ENCODE measurements around the gene FLAD1. TPM values are rescaled to one million over a fixed set of nuclear protein-coding genes. Genes with fewer than 3 reads are reported as not detected.
"Not testable (repeated sequence)": the region's sequence is repeated elsewhere in the genome, so short reads cannot be mapped to it uniquely, and the experiment has no call there.

The FLAD1 gene
- polyA plus RNA-seq, 1 donor: 32.4 TPM

DNA sequence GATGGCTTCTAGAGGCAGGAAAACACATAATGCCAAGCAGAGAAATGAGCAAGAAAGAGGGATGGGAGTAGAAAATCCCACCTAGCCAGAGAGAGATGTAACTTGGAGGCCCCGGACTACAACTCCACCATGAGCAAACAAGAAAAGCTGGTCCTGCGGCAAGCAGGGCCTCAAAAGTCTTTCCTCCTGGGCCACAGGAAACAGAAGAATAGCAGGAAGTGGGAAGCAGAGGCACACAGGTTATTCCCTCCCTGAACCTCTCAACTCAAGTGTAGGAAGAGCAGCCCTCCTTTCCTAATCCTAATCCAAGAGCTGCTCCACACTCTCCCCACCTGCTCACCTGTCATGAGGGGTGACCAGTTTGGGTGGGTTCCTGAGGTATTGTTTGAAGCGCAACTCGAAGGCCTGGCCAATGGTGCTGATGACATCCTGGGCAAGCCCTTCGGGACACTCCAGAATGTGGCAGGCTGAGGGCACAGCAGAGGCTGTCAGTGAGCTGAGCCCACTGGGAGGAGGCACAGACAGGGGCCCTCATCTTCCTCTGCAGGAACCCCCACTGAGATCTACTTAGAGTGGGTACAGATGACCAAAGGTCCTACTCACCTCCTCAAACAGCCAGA, 15.7 kb upstream of the FLAD1 start:
- no peak for DNase-seq

DNA sequence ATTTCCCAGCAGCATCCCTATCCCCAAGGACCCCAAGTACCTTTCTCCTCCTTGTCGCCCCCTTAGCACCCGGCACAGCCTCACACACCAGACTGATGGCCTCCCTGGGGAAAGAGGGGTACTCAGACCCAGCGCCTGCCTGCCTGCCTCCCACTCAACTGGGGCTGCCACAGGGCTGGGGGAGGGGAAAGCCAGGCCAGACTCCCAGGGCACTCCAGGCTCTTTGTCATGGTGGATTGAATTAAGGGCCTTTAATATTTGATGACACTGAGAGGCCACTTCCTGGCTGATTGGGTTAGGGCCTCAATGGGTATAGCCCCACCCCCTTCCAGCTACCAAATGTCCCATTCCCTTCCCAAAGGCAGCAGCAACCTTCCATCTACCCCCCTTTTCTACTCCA, 14.4 kb upstream of the FLAD1 start:
- DNase-seq: no peak

DNA sequence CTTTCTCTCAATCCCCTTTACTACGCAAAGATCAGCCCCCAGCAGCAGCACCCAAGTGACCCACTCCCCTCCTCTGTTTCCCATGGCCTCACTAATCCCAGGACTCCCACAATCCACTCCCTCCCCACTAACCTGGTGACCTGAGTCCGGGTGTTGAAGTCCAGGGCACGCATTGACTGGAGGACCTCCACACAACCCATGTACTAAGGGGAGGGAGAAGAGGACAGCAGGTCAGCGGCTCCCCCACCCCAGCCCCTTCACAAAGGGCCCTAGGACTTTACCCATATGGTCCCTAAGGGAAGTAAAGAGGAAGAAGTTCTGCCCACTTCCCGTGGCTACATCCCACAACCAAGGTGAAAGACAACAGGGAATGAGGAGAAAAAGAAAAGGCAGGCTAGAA, 13.9 kb upstream of the FLAD1 start:
- DNase-seq: no peak

DNA sequence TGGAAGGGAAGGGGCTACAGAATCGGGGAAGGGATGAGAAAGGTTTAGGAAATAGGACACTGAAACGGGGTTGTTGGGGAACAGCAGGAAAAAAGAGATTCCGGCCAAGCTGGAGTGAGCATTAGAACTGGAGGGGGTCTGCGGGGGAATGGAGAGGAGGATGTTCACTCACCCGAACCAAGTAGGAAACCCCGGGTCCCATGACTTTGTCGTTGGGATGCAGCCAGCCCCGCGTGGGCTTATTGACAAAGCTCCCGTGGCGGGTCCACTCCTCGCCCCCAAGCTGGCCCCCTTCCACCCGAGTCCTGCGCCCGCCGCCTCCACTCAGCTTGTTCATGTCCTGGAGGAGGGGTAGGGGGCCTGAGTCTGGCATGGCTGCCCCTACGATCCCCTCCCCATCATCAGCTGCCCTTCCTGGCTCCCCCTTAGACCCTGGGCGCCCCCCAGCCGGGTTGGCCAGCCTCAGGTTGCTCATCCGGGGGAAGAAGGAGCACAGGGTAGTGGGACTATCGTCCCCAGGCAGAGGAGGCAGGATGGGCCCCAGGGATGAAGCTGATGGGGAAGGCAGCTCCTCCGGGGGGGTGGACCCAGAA, 13.2 kb upstream of the FLAD1 start:
- DNase-seq: no peak

DNA sequence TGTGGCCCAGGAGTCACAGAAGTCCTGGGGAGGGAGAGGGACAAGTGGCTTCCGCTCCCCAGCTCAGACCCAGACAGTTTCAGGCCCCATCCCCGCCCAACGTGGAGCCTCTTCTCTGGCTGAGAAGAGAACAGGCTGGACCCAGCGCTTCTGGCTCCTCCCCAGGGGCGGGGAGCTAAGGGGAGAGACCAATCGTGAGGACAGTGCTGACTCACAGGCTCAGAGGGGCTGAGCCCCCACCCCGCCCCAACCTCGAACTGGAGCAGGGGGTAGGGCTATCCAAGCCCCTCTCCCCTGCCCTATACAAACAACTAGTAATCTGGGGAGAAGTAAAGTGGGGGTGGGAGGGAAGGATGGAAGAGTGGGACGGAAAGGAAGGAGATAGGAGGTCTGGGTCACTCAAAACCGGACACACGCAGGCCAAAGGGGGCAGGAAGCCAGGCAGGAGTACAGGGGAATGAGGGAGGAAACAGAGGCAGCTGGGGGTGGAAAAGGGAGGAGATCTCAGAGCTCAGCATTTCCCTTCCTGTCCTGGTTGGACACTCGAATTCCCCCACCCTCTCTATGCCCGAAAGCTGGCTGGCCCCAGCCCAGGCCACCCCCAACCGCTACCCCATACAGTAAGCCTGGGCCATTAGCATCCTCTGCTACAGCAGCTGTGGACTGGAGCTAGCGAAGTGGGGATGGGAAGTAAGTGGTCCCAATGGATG, 12.4 kb upstream of the FLAD1 start, which contains the start of gene SHC1:
Gene SHC1, minus strand, starts transcription at position 117 of the 710 bp plus-strand sequence. CDS start 221 bp downstream, outside the sequence.
- peak; percentile 92 for DNase-seq

DNA sequence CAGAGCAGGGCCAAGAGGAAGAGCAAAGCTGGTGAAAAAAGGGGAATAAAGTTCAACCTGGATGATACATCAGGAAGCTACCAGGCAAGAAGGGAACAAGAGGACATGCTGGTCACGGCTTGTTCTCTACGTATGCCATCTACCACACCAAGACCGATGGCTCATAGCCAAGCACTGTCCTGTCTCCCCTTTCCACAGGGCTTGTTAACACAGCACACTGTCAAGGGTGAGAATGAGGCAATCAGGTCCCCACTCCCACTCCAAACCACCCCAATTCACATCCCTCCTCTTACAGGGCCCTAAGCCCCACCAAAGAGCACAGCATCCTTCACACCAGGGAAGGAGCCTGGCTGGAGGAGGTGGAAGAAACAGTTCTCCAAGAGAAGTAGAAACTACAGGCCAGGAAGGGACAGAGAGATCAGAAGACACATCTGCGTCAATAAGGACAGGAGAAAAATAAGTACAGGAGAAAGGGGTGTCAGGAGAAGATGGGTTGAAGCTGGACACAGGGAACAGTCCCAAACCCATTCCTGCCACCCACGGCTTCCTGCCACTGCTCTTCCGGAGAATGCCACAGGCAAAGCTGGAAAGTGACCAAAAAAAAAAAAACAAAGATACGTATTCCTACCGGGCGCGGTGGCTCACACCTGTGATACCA, 11.7 kb upstream of the FLAD1 start:
- DNase-seq: no peak

DNA sequence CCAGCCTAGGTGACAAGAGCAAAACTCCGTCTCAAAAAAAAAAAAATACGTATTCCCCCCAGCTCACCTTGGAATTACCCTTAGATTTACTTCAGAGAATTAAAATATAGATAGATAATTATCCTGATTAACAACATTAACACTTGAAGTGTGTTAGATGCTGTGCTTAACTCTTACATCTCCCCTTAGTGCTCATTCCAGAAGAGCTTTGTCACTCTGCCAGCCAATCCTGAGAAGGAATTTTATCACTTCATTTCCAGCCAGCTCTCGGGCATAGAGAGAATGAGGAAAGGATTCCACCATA, 11.0 kb upstream of the FLAD1 start:
- DNase-seq: no peak

DNA sequence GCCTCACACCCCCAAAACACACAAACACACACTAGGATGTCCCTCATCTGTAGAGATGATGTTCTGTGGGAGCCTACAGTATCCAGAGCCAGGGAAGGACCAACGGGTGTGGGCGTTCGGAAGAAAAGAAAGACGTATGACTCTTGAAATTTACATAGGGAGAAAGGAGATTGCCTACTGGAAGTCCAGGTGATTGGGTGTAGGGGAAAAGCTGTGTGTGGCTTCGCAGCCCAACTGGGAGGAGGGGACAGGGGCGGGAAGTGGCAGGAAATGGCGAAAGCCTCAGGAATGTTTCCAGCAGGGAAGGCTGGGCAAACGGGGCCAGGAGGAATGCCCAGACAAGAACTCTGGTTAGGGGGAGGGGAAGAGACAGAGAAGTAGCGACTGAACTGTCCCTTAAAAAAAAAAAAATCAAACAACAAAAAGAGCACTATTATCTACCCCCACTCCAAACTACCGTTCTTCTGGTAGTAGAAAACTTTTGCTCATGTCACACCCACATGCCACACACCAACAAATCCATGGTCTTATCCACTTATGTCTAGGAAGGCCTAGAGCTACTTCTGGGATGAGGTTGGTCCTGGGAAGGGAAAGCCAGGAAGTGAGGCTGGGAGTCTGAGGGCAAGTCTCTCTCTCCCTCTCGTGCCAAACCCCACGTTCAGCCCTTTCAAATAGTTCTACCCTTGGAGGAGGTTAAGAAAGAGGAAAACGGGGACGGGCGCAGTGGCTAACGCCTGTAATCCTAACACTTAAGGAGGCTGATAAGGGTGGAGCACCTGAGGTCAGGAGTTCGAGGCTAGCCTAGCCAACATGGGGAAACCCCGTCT, 10.4 kb upstream of the FLAD1 start:
- peak; percentile 51 for DNase-seq

DNA sequence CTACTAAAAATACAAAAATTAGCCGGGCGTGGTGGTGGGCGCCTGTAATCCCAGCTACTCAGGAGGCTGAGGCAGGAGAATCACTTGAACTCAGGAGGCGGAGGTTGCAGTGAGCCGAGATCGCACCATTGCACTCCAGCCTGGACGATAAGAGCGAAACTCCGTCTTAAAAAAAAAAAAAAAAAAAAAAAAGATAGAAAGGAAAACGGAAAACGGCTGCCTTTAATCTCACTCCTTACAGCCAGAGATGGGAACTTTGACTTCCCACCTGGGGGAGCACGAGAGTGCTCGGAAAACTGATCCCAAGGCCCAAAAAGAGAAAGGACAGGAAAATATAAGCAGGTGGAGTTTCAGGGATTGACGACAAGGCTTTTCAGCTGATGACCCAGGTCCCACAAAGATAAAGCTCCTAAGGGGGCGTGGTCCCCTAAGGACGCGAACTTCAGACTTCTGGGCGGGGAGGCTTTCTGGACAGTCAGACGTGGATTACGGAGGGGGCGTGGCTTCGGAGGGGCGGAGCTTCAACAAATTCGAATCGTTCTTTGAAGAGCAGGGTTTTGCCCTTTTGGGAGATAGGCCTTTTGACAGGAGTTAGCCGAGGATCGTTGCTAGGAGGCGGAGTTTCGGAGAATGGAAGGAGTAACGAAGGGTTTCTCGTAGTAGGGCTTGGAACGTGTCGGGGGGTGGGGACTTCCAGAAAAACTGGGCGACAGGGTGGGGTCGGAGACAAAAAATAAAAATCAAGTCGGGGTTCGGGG, 9.6 kb upstream of the FLAD1 start:
- peak; percentile 95 for DNase-seq

DNA sequence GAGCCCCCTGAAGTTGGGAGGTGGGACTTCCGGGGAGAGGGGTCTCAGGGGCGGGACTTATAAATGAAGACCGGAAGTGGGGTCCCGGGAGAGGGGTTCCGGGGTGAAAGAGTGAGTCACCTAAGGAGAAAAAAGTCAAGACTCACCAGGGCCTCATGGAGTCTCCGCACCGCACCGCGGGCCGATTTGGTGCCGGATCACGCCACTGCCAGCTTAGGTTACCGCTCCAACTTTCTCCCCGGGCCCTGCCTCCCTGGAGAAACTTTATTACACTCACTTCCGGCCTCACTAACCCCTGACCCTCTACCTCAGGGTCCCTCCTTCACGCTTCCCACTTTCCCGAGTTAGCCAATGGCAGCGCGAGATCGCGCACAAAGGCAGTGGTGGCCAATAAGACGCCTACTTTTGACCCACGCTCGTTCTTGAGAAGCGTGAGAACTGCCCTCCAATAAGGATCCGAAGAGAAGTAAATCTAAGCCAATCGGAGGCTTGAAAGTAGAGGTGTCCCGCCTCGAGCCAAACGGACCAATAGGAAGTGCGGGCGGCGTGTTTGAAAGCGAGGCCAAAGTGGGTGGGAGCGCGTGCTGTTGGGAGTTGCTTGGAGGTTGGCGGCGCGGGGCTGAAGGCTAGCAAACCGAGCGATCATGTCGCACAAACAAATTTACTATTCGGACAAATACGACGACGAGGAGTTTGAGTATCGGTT, 8.9 kb upstream of the FLAD1 start, which contains the start of gene CKS1B:
Gene CKS1B, plus strand, starts transcription at position 580 of the 706 bp plus-strand sequence. Its CDS starts 65 bp downstream, at position 645.
- peak; percentile 100 for DNase-seq

DNA sequence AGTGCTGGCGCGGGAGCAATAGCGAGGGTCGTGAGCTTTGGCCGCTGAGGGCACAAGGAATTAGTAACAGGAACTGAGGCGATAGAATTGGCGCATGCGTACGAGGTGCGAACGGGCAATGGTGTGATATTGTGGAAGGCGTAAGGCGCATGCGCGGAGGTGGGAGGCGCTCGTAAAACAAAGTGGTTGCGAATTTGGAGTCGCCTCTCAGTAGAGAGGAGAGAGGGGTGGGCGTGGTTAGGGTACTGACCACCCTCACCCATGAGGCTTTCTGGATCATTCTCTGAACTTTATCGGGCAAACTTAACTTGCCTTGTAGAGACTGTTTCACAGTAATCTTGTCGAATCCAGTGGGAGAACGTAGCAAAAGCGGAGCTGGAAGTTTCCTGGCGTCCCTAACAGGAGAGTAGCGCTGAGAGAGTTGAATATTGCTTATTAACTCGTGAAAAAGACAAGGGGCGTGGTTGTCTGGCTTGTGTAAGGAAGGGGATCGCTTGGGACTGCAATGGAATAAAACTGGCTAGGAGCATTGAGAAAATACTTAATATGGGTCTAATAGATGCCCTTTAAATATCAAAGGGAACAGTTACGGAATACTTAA, 8.2 kb upstream of the FLAD1 start:
- peak; percentile 98 for DNase-seq

DNA sequence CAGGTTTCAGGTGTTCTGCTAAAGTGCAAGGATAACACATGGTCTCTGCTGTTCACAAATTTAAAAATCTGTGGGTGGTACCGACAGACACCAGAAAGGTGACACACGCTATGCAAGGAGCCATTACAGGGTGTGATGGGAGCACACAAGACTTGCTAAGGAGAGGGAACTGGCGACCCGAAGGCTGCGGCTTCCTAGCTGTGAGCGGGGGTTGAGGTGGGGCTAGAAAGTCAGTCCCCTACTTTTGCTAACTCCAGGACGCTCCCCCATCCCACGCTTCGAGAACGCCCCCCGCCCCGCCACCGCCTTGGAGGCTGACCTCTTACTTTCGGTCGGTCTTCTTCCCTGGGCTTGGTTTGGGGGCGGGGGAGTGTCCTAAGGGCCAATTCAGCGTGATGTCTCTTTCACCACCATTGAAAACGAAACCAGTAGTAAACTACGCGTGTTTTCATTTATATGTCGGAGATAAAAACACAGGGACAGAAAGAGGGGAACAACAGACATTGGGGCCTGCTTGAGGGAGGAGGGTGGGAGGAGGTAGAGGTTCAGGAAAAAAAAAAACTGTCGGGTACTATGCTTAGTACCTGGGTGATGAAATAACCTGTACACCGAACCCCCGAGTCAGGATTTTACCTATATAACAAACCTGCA, 7.6 kb upstream of the FLAD1 start:
- peak; percentile 49 for DNase-seq

DNA sequence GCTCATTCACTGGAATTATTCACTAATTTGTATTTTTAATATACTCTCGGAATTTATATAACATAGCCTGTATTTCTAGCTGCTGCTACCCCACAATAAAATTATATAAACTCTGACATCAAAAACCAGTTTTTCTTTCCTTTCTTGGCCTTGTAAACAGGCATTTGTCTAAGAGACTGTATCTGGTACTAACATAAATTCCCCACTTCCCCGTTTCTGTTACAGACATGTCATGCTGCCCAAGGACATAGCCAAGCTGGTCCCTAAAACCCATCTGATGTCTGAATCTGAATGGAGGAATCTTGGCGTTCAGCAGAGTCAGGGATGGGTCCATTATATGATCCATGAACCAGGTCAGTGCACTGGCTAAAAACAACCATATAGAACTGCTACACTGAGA, 5.4 kb upstream of the FLAD1 start:
- not testable (repeated sequence) for DNase-seq

DNA sequence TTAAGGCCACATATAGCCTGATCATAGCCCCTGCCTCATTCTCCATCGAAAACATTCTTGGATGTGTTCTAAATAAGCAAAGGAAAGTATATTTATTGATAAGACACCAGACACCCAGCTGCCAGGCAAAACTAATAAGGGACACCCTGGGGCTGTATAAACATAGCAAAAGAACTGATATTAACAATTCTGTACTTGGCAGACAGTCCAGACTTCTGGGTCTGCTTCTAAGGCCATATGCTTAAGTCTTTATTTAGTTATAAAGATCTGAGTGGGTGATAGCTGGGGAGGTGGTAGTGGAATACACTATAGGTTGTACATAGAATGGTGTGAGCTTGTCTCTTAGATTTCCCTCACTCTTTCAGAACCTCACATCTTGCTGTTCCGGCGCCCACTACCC, 4.8 kb upstream of the FLAD1 start:
- no peak for DNase-seq

DNA sequence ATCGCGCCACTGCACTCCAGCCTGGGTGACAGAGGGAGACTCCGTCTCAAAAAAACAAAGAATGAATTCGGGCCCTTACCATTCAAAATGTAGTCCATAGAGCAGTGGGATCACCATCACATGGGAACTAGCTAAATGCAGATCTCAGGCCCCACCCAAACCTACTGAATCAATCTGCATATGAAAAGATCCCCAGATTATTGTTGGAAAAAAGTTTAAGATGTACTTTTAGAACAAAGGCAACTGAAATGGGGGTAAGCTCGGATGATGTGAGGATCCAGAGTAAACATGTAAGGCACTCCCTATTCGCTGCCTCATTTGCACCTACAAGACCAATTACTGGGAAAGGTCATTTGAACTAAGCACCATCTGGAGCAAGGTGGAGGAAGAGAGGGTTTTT, 803 bp upstream of the FLAD1 start:
- DNase-seq: no peak

DNA sequence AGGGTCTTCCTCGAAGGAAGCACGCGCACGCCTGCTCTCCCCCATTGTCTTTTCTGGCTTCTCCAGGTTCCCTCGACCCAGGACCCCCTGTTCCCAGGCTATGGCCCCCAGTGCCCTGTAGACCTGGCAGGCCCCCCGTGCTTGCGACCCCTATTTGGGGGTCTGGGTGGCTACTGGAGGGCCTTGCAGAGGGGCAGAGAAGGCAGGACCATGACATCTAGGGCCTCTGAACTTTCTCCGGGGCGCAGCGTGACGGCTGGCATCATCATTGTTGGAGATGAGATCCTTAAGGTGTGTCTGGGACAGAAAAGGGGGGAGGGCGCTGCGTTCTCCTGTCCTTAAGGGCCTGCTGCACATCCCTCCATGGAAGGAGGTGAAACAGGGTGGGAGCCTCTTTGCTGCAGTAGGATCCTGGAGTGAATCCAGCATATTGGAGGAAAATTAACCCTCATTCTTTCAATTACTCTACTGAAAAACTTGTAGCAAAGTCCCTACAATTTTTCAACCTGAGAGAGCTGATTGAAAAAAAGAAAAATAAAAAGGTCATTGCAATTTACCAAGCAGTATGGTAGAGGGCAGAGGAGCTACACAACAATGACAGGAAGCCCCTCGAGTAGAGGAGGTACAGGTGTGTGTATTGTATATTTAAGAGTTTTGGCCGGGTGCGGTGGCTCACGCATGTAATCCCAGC, 777 bp downstream of the FLAD1 start:
- DNase-seq: no peak

DNA sequence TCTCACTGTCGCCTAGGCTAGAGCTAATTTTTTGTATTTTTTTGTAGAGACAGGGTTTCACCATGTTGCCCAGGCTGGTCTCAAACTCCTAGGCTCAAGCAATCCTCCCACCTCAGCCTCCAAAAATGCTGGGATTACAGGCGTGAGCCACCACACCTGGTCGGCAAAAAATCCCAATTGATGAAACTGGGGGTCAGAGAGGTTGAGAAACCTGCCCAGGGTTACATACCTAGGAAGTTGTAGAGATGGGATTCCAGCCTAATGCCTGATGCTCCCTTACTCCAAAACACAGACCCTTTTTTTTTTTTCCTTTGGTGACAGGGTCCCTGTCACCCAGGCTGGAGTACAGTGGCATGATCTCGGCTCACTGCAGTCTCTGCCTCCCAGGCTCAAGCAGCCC, 3.6 kb downstream of the FLAD1 start:
- DNase-seq: not testable (repeated sequence)

DNA sequence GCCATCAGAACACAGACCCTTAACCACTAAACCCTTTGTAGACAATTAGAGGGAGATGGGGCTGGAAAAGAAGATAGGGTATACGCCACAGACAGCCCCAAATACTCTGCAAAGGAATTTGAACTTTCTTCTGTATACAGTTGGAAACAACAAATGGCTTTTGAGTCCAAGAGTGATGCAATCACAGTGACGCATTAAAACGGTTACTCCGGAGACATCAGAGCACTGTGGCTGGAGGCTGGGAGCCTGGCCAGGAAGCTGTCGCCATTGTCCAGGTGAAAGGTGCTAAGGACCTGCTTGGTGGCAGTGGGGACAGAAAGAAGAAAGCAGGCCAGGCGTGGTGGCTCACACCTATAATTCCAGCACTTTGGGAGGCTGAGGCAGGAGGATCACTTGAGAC, 4.2 kb downstream of the FLAD1 start:
- DNase-seq: no peak

All from left kidney (tissue), 2 donors.